Aorta (tissue), 5 donors: ENCODE results near the gene ZCCHC17. TPM values are rescaled to one million over a fixed set of nuclear protein-coding genes. Genes with fewer than 3 reads are reported as not detected.
"Not testable (repeated sequence)": the region's sequence is repeated elsewhere in the genome, so short reads cannot be mapped to it uniquely, and the experiment has no call there.

Source experiments
- ATAC-seq: fragments of 200-7000 bp; cut with Tn5 transposase; one replicate; pipeline ENCODE4 v1.9.1; 2022; ENCODE audit warnings: moderate library complexity; ENCODE audit not compliant: low FRiP score
- DNase-seq, 2 donors: peaks; one replicate each; pipeline ENCODE4 v3.0.0-alpha.2; 2020
- H3K27ac ChIP-seq, 2 donors: one replicate each; pipeline ENCODE4 v1.5.1; 2013; ENCODE audit warnings: low read length in 2 of 2, mild to moderate bottlenecking in 2 of 2, moderate library complexity in 2 of 2, control low read depth in 1 of 2, inconsistent platforms in 1 of 2, low read depth in 1 of 2
- H3K27me3 ChIP-seq, 2 donors: one replicate each; pipeline ENCODE4 v1.6.1; 2013; ENCODE audit warnings: control low read depth in 1 of 2, low read length in 1 of 2, mild to moderate bottlenecking in 1 of 2, moderate library complexity in 1 of 2; ENCODE audit not compliant: insufficient read depth in 2 of 2, control insufficient read depth in 1 of 2
- H3K36me3 ChIP-seq, 2 donors: one replicate each; pipeline ENCODE4 v1.6.1; 2013; ENCODE audit warnings: control low read depth in 1 of 2, low read length in 1 of 2, mild to moderate bottlenecking in 1 of 2; ENCODE audit not compliant: insufficient read depth in 2 of 2, control insufficient read depth in 1 of 2
- H3K4me1 ChIP-seq, 2 donors: one replicate each; pipeline ENCODE4 v1.6.1; 2013; ENCODE audit warnings: low read length in 2 of 2, control low read depth in 1 of 2, mild to moderate bottlenecking in 1 of 2, moderate library complexity in 1 of 2; ENCODE audit not compliant: insufficient read depth in 2 of 2, control insufficient read depth in 1 of 2
- H3K4me3 ChIP-seq, 2 donors: one replicate each; pipeline ENCODE4 v1.5.1; 2013; ENCODE audit warnings: low read length in 2 of 2, control low read depth in 1 of 2, mild to moderate bottlenecking in 1 of 2
- H3K9me3 ChIP-seq: one replicate; pipeline ENCODE4 v1.6.1; 2013; ENCODE audit warnings: mild to moderate bottlenecking, low read length; ENCODE audit not compliant: control insufficient read depth
- WGBS, 2 donors: extraction: QIAGEN DNeasy Blood & Tissue Kit; methylation state at CpG; one replicate each; pipeline ENCODE4 v1.1.7; 2013; 5-methylcytosine and 5-hydroxymethylcytosine counted together
- intact Hi-C, 2 donors: fragments of 100-400 bp; cut with DNase I; formaldehyde crosslinking; loops; one replicate each; pipeline versions ENCODE4 v1.14.2 to v1.15.0; 2022
- polyA plus RNA-seq, 2 donors: library from polyadenylated mRNA; stranded (reverse); fragments of 200-250 nt; gene quantifications; one replicate each; pipeline ENCODE4 v1.2.3, GENCODE V29; 2013
- total RNA-seq, 2 donors: library from RNA; stranded (reverse); fragmentation: NEBNext Ultra II Directional; extraction: Animal tissue kit (Norgen Biotek cat#: 25700); gene quantifications; one replicate each; pipeline ENCODE4 v1.2.1, GENCODE V29; 2021
- donor health status: healthy with polysubstance abuse.
- donor health status: Bipolar disorder and iron deficiency.
- donor health status: DM: no; HTN: no; CAD: no.
- donor health status: DM: no; HTN: no; CAD: no.
- donor health status: DM: yes; HTN: yes; CAD: no.

The ZCCHC17 gene
- total and polyA plus RNA-seq, 4 donors = 17.7 to 31.7 (median 25.5) TPM

DNA sequence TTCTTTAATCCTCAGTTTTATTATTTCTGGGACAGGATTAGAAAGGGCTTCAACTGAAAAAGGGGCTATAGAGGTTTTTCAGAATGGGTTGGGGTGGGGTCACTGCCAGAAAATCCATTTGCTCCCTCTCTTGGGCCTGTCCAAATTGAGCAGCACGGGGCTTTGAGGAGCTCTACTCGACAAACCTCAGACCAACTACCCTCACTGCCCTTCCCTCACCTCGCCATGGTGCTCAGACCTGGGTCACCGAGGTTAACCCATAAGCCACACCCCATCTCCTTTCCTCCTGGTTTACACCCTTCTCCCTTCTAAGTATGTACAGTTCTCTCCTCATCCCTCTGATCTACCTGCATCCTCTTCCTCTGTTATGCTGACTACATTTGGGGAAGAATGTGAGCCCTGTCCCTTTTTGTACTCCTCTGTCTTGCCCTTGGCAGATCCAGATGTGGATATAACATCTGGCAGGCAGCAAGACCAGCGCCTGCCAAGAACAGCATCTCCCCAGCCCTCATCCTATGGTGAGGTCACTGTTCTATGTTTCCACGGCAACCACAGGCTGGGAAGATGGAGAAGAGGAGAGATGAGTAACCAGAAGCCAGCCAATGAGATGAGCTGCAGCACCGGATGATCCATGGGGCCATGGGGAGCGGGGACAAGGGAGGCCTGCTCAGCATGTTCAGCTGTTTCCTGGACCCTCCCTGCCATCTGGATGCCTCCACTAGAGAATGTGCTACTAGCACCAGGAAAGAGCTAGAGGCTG is 79.7 kb downstream of the ZCCHC17 start:
- Histone ChIP-seq H3K9me3 (no peaks in the 10 kb centered on the region), H3K27ac (no peak overlapping the region), H3K36me3 (no peaks in the 10 kb centered on the region), H3K4me3 (no peak overlapping the region), H3K27me3 (no peaks in the 10 kb centered on the region), H3K4me1 (peaks cover under 1 to 3% of the 10 kb centered on the region in 2 donors)
- intact Hi-C loops = no loop called here
- peak; percentile 52 to 78 for DNase-seq
- ATAC-seq = no peak
- WGBS, 2 donors = 62 to 64% methylated on average over 8 of the region's 8 CpGs

DNA sequence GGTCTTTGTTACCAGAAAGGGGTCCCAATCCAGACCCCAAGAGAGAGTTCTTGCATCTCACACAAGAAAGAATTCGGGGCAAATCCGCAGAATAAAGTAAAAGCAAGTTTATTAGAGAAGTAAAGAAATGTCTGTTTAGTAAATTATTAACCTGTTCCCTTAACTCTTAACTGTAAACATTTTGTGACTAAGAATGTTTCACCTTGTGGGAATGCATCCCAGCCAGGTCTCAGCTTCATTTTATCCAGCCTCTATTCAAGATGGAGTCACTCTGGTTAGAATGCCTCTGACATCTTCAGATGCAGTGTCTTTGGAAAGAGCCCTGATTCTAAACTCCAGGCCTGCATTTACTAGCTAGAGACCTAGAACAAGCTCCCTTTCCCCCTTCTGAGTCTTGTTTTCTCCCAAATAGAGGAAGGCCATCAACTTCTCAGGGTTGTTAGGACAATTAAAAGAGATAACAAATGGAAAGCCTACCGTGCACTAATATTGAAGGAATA is 80.6 kb downstream of the ZCCHC17 start:
- Histone ChIP-seq H3K27me3 (no peaks in the 10 kb centered on the region), H3K36me3 (no peaks in the 10 kb centered on the region), H3K9me3 (no peaks in the 10 kb centered on the region), H3K4me1 (peaks cover 0 to 3% of the 10 kb centered on the region in 2 donors), H3K4me3 (no peak overlapping the region), H3K27ac (no peak overlapping the region)
- no peak for DNase-seq
- ATAC-seq = no peak
- WGBS, 2 donors = 94 to 97% methylated on average over 3 of the region's 3 CpGs
- intact Hi-C loops = no loop called here

DNA sequence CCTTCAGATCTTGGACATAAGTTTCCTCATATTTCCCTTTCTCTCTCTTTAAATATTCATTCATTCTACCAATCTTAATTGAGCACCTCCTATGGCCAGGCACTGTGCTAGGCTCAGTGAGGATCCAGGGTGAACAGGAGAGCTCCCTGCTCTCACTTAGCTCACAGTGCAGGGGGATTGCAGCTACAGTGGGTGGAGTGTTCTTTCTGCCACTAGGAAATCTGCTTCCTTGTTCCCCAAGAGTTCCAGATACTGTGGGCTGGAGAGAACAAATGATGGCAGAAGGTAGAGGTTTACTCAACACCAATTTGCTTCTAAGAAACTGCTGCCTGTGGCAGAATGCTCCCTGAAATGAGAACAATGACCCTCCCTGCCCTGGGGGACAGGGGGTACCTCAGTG is 81.2 kb downstream of the ZCCHC17 start:
- no peak for DNase-seq
- intact Hi-C loops = no loop called here
- Histone ChIP-seq H3K4me1 (peaks cover 0 to 3% of the 10 kb centered on the region in 2 donors), H3K27me3 (no peaks in the 10 kb centered on the region), H3K27ac (no peak overlapping the region), H3K4me3 (no peak overlapping the region), H3K9me3 (no peaks in the 10 kb centered on the region), H3K36me3 (no peaks in the 10 kb centered on the region)
- no peak for ATAC-seq

DNA sequence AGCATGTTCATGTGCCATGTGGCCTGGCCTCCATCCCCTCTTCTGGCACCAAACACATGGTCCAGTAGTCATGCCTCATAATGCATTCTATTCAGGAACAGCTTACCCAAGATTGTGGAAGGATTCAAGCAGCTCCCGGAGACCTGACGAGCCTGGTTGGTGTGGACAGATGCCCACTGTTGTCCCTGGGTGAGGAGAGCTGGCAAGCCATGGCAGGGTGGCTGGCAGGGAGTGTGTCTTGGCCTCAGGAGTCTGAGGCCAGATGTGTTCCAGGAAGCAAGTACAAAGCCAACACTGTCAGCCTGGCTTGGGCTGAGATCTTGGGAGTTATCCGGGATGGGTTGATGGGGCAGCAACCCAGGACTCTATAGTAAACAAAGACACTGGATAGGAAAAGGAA is 83.3 kb downstream of the ZCCHC17 start:
- ATAC-seq (no peak), DNase-seq (no peak)
- no peaks in the 10 kb centered on the region for H3K27me3 ChIP-seq
- no peak overlapping the region for H3K27ac ChIP-seq
- H3K9me3 ChIP-seq = no peaks in the 10 kb centered on the region
- no peaks in the 10 kb centered on the region for H3K4me1 ChIP-seq
- 5 to 11% methylated on average over 3 of the region's 3 CpGs for WGBS, 2 donors
- no peaks in the 10 kb centered on the region for H3K36me3 ChIP-seq
- no peak overlapping the region for H3K4me3 ChIP-seq
- intact Hi-C loops = no loop called here

DNA sequence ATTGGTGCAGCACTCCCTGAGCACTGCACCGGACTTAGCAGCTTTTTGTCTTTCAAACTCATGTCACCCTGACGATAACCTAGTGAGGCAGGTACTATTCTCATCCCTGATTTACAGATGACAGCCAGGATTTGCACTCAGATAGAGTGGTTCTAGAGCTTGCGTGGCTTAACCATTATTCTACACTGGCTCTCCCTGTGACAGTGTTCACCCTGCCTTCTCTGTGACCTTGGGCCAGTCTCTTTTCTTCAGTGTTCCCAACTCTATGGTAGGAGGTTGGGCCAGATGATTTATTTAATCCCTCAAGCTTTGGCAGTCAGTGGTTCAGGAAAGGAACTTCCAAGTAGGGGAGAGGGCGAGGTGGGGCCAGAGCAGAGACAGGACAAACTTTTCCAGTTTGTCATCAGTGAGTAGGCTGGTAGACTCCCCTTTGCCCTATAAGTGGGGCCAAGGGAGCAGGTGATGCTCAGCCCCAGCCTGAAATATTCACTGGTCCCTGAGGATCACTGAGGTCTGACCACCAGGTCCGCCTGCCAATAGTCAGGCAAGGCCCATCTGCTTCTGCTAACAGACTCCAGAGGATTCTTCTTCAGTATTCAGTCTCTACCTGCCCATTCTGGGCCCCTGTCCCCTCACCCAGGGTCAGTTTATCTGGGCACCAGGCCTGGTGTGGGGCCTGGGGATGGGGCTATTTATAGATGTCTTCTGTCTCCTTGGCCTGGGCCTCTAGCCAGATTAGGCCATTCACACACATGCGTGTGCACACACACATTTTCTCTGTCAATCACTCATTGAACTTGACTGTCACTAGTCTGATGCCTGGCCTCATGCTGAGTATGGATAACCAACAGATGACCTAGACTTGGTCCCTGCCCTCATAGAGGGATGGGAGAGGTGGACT is 84.8 kb downstream of the ZCCHC17 start:
- intact Hi-C loops = no loop called here
- no peaks in the 10 kb centered on the region for H3K27me3 ChIP-seq
- ATAC-seq (no peak), DNase-seq (no peak)
- no peaks in the 10 kb centered on the region for H3K9me3 ChIP-seq
- H3K36me3 ChIP-seq = no peaks in the 10 kb centered on the region
- H3K4me3 ChIP-seq = no peak overlapping the region
- 78 to 82% methylated on average over 6 of the region's 6 CpGs for WGBS, 2 donors
- no peaks in the 10 kb centered on the region for H3K4me1 ChIP-seq
- no peak overlapping the region for H3K27ac ChIP-seq

DNA sequence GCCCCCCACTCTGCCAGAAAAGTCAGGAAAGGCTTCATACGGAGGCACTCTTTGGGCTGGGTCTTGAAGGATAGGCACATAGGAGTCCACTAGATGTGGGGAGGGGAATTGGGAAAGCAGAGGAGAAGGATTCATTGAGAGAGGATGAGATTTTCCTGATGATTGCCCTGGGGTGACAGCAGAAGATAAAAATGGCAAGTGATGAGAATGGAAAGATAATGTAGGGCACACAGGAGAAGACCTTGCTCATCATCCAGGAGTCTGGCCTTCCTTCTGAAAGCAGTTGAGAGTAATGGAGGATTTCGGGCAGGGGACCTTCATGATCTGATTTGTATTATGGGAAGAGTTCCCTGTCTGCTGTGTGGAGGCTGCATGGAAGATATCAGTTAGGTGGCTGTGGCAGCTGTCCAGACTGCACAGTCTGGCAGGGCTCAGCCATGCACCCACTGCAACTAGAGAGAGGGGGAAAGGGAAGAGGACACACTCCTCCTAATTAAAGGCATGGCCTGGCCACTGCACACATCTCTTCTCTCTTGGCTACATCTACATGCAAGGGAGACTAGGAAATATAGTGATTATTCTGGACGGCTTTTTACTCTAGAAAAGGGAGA is 85.7 kb downstream of the ZCCHC17 start:
- no peak overlapping the region for H3K4me3 ChIP-seq
- no peaks in the 10 kb centered on the region for H3K9me3 ChIP-seq
- H3K4me1 ChIP-seq = no peaks in the 10 kb centered on the region
- no peak overlapping the region for H3K27ac ChIP-seq
- no peaks in the 10 kb centered on the region for H3K36me3 ChIP-seq
- DNase-seq = no peak
- 91% methylated on average over 3 of the region's 3 CpGs for WGBS, 2 donors
- intact Hi-C loops = no loop called here
- no peaks in the 10 kb centered on the region for H3K27me3 ChIP-seq
- no peak for ATAC-seq

DNA sequence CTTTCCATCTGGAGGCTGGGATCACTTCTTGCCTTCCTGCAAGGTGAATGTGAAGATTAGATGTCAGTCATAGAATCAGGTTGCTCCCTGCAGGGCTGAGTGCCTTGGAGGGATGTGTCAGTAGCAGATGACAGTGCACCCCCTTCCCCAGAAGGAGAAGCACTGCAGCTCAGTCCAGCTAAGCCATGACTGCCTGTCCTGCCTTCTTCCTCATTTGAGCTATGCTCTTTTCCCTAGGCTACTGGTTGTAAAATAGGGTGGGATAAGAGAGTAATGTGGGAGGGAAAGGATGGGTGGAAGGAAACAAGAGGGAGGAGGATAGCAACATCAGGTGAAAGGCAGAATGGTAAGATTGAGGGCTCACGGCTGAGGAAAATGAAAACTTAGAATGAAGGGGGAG is 87.1 kb downstream of the ZCCHC17 start:
- ATAC-seq (no peak), DNase-seq (no peak)
- Histone ChIP-seq H3K9me3 (no peaks in the 10 kb centered on the region), H3K27me3 (no peaks in the 10 kb centered on the region), H3K4me1 (no peaks in the 10 kb centered on the region), H3K4me3 (no peak overlapping the region), H3K27ac (no peak overlapping the region), H3K36me3 (no peaks in the 10 kb centered on the region)
- WGBS, 2 donors = 91 to 93% methylated on average over 1 of the region's 1 CpG
- intact Hi-C loops = no loop called here

DNA sequence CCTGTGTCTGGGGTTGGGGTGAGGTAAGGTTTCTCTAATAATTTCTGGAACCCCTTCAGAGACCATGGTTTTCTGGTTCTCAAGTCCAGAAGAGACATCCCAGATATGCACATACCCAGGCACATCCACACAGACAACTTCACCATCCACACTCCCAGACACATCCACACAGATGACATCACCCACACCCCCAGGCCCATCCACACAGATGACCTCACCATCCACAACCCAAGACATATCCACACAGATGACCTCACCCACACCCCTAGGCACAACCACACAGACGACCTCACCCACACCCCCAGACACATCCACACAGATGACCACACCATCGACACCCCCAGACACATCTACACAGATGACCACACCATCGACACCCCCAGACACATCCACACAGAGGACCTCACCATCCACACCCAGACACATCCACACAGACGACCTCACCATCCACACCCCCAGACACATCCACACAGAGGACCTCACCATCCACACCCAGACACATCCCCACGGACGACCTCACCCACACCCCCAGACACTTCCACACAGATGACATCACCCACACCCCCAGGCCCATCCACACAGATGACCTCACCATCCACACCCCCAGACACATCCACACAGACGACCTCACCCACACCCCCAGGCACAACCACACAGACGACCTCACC is 89.9 kb downstream of the ZCCHC17 start:
- H3K9me3 ChIP-seq, H3K36me3 ChIP-seq, H3K4me3 ChIP-seq, H3K27ac ChIP-seq, intact Hi-C loops, H3K4me1 ChIP-seq, ATAC-seq, DNase-seq, H3K27me3 ChIP-seq: not testable (repeated sequence)
- 75 to 81% methylated on average over 8 of the region's 8 CpGs for WGBS, 2 donors
